Trophoblast cell (in vitro differentiated cells and primary cell): ENCODE results near the gene NKX6-1.

Source experiments
- DNase-seq, 2 donors: peaks; one replicate each; pipeline ENCODE4 v3.0.0-alpha.2; 2016
- H2AFZ ChIP-seq: 2 replicates; pipeline ENCODE4 v1.6.1; 2013; ENCODE audit warnings: low read length, moderate library complexity, mild to moderate bottlenecking; ENCODE audit not compliant: insufficient read depth, poor library complexity
- H2AK5ac ChIP-seq: 2 replicates; pipeline ENCODE4 v1.6.1; 2013; ENCODE audit warnings: mild to moderate bottlenecking, low read length
- H2BK120ac ChIP-seq: 2 replicates; pipeline ENCODE4 v1.6.1; 2013; ENCODE audit warnings: low read length, mild to moderate bottlenecking, moderate library complexity; ENCODE audit not compliant: insufficient read depth, poor library complexity
- H2BK12ac ChIP-seq: 2 replicates; pipeline ENCODE4 v1.6.1; 2013; ENCODE audit warnings: mild to moderate bottlenecking, low read length, moderate library complexity
- H2BK5ac ChIP-seq: 2 replicates; pipeline ENCODE4 v1.6.1; 2013; ENCODE audit warnings: low read length, low read depth, moderate library complexity, mild to moderate bottlenecking; ENCODE audit not compliant: poor library complexity
- H3K14ac ChIP-seq: 2 replicates; pipeline ENCODE4 v1.6.1; 2013; ENCODE audit warnings: mild to moderate bottlenecking, low read length
- H3K18ac ChIP-seq: 2 replicates; pipeline ENCODE4 v1.6.1; 2013; ENCODE audit warnings: mild to moderate bottlenecking, low read length
- H3K23ac ChIP-seq: 2 replicates; pipeline ENCODE4 v1.6.1; 2013; ENCODE audit warnings: low read length
- H3K27ac ChIP-seq: 2 replicates; pipeline ENCODE4 v1.5.1; 2013; ENCODE audit warnings: low read depth, mild to moderate bottlenecking, inconsistent platforms, low read length, moderate library complexity
- H3K27me3 ChIP-seq: 2 replicates; pipeline ENCODE4 v1.6.1; 2013; ENCODE audit warnings: inconsistent platforms, mild to moderate bottlenecking, low read length, moderate library complexity; ENCODE audit not compliant: insufficient read depth
- H3K36me3 ChIP-seq, 2 experiments: 1 replicate in 1 of 2; 2 replicates in 1 of 2; pipeline ENCODE4 v1.6.1; 2013; ENCODE audit warnings: low read length in 2 of 2, mild to moderate bottlenecking in 2 of 2, moderate library complexity in 1 of 2; ENCODE audit not compliant: insufficient read depth in 2 of 2, control insufficient read depth in 1 of 2
- H3K4ac ChIP-seq: 2 replicates; pipeline ENCODE4 v1.6.1; 2013; ENCODE audit warnings: low read depth, mild to moderate bottlenecking, low read length, moderate library complexity
- H3K4me1 ChIP-seq, 2 experiments: 1 replicate in 1 of 2; 2 replicates in 1 of 2; pipeline ENCODE4 v1.6.1; 2013; ENCODE audit warnings: low read length in 2 of 2, mild to moderate bottlenecking in 2 of 2, moderate library complexity in 1 of 2; ENCODE audit not compliant: insufficient read depth in 2 of 2, control insufficient read depth in 1 of 2
- H3K4me2 ChIP-seq: 2 replicates; pipeline ENCODE4 v1.6.1; 2013; ENCODE audit warnings: inconsistent platforms, mild to moderate bottlenecking, low read length, moderate library complexity
- H3K4me3 ChIP-seq: 2 replicates; pipeline ENCODE4 v1.5.1; 2013; ENCODE audit warnings: mild to moderate bottlenecking, low read depth, low read length, inconsistent platforms
- H3K79me1 ChIP-seq: one replicate; pipeline ENCODE4 v1.6.1; 2013; ENCODE audit warnings: low read length
- H3K79me2 ChIP-seq: 2 replicates; pipeline ENCODE4 v1.6.1; 2013; ENCODE audit warnings: low read length, mild to moderate bottlenecking; ENCODE audit not compliant: control insufficient read depth, insufficient read depth, poor library complexity
- H3K9ac ChIP-seq: 2 replicates; pipeline ENCODE4 v1.6.1; 2013; ENCODE audit warnings: mild to moderate bottlenecking, low read length
- H3K9me3 ChIP-seq: 2 replicates; pipeline ENCODE4 v1.6.1; 2013; ENCODE audit warnings: low read depth, mild to moderate bottlenecking, control low read depth, inconsistent platforms, low read length; ENCODE audit not compliant: insufficient read depth
- H4K12ac ChIP-seq: 2 replicates; pipeline ENCODE4 v1.6.1; 2013; ENCODE audit warnings: low read depth, mild to moderate bottlenecking, low read length, moderate library complexity
- H4K8ac ChIP-seq: 2 replicates; pipeline ENCODE4 v1.6.1; 2013; ENCODE audit warnings: low read depth, mild to moderate bottlenecking, low read length, moderate library complexity
- H4K91ac ChIP-seq: one replicate; pipeline ENCODE4 v1.6.1; 2013; ENCODE audit warnings: low read depth, mild to moderate bottlenecking, low read length, moderate library complexity
- WGBS: extraction: QIAGEN DNeasy Blood & Tissue Kit; methylation state at CpG from one replicate; pipeline ENCODE4 v1.1.7; 2013; ENCODE audit warnings: missing lambda C conversion rate; ENCODE audit not compliant: insufficient read length, insufficient coverage; ENCODE audit errors: extremely low coverage; 5-methylcytosine and 5-hydroxymethylcytosine counted together

Gene NKX6-1

DNA sequence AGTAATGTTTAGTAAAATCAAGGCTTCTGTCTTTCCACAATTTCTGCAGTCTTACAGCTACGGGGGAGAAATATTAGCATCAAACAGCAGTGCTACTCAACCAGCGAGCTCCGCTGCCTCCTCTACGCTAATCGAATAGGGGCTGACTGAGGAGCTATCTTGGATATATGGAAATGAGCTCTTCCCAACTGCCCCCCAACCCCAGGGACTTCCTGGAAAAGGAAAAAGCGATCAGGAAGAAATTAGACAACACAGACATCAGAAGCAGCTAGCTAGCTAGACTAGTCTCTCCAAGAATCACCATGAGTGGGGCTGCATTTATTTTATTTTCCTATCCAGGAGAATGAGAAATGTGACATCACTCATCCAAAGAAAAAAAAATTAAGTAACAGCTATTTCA lies 7.6 kb downstream of the NKX6-1 start:
- Histone ChIP-seq H3K79me2 (no peaks in the 10 kb centered on the region), H3K27me3 (peaks cover 55% of the 10 kb centered on the region), H3K9me3 (peaks cover 2% of the 10 kb centered on the region), H3K9ac (no peak overlapping the region), H4K12ac (no peak overlapping the region), H3K14ac (no peak overlapping the region), H3K79me1 (no peaks in the 10 kb centered on the region), H3K4ac (no peak overlapping the region), H3K18ac (no peak overlapping the region), H2BK12ac (no peak overlapping the region), H2AFZ (no peak overlapping the region), H2BK120ac (no peak overlapping the region), H3K4me1 (peaks cover 5 to 6% of the 10 kb centered on the region in 2 experiments), H3K4me2 (no peak overlapping the region), H3K4me3 (no peak overlapping the region), H3K36me3 (no peaks in the 10 kb centered on the region), H4K8ac (no peak overlapping the region), H4K91ac (no peak overlapping the region), H2BK5ac (no peak overlapping the region), H3K23ac (no peak overlapping the region), H2AK5ac (no peak overlapping the region), H3K27ac (no peak overlapping the region)
- no CpG with 5 or more reads among the region's 6 CpGs for WGBS
- no peak for DNase-seq

DNA sequence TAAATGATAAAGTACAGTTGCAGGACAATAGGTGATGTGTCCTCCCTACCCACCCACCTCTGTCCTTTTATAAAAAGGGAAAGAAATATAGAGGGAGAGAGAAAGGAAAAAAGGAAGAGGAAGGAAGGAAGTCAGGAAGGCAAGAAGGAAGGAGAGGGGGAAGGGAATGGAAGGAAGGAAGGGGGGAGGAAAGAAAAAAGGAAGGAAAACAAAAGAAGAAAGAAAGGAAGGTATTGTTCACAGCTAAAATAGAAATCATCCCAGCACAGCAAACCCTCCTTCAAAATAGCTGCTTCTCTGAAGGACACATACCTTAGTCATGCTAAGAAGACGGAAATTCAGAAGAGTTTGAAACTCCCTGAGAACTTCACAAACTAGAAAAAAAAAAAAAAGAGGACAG lies 8.4 kb downstream of the NKX6-1 start:
- H4K12ac ChIP-seq: no peak overlapping the region
- H2AK5ac ChIP-seq: no peak overlapping the region
- no peak for DNase-seq
- H4K8ac ChIP-seq: no peak overlapping the region
- no peak overlapping the region for H3K27ac ChIP-seq
- no peak overlapping the region for H2BK120ac ChIP-seq
- no peaks in the 10 kb centered on the region for H3K79me1 ChIP-seq
- H3K23ac ChIP-seq: no peak overlapping the region
- no peak overlapping the region for H3K4me3 ChIP-seq
- no CpG with 5 or more reads among the region's 1 CpG for WGBS
- H3K36me3 ChIP-seq: no peaks in the 10 kb centered on the region
- H4K91ac ChIP-seq: no peak overlapping the region
- H3K14ac ChIP-seq: no peak overlapping the region
- H3K9me3 ChIP-seq: peaks cover 2% of the 10 kb centered on the region
- no peak overlapping the region for H3K4me2 ChIP-seq
- H2AFZ ChIP-seq: no peak overlapping the region
- H3K4me1 ChIP-seq: peaks cover 5 to 6% of the 10 kb centered on the region in 2 experiments
- no peak overlapping the region for H3K18ac ChIP-seq
- H3K27me3 ChIP-seq: peaks cover 50% of the 10 kb centered on the region
- no peak overlapping the region for H3K9ac ChIP-seq
- no peak overlapping the region for H2BK5ac ChIP-seq
- H2BK12ac ChIP-seq: no peak overlapping the region
- H3K4ac ChIP-seq: no peak overlapping the region
- no peaks in the 10 kb centered on the region for H3K79me2 ChIP-seq

DNA sequence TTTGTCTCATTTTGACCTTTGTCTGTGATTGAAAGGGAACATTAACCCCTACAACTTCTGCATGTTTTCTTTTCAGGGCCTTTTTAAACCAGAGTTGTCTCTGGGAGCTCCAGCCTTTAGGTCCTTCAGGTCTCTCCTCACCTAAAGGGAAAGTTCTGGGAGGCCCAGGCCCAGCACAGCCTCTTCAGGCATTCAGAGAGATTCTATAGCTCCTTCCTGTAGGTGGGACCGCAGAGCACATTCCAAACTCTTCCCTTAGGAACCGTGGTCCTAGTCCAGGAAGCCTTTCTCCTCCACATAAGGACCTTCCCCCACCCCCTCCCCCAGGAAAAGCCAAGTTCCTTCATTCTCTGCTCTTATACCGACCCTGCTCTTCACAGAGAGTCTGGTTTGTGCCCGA lies 14.9 kb downstream of the NKX6-1 start:
- no CpG with 5 or more reads among the region's 4 CpGs for WGBS
- Histone ChIP-seq H2AK5ac (no peak overlapping the region), H4K8ac (no peak overlapping the region), H2BK12ac (no peak overlapping the region), H3K4me2 (no peak overlapping the region), H3K9me3 (peaks cover 9% of the 10 kb centered on the region), H4K91ac (no peak overlapping the region), H3K4me3 (no peak overlapping the region), H3K27me3 (peaks cover 72% of the 10 kb centered on the region), H4K12ac (no peak overlapping the region), H3K4me1 (peaks cover 4 to 7% of the 10 kb centered on the region in 2 experiments), H3K27ac (no peak overlapping the region), H3K18ac (no peak overlapping the region), H3K79me1 (no peaks in the 10 kb centered on the region), H3K4ac (no peak overlapping the region), H3K14ac (no peak overlapping the region), H3K9ac (no peak overlapping the region), H3K23ac (no peak overlapping the region), H3K79me2 (no peaks in the 10 kb centered on the region), H2BK5ac (no peak overlapping the region), H2BK120ac (no peak overlapping the region), H2AFZ (no peak overlapping the region), H3K36me3 (no peaks in the 10 kb centered on the region)
- DNase-seq: no peak

DNA sequence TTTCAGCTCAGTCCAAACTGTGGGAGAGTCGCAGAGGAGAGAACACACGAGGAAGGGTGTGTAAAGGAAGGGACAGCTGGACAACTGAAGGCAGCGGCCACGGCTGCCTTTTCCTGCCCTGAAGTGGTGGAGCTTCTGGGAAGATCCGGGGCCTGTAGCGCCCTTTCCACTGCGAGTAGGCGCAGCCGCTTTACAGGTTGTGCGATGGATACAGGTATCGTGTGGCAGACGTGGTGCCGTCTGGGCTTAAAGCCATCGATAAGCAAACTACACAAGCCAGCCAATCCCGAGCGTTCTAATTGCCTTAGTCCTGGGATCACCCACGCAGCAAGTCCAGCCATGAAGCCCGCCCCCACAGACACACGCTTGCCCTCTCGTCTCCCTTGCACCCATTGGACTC lies 15.4 kb downstream of the NKX6-1 start:
- H3K4me2 ChIP-seq: no peak overlapping the region
- H4K12ac ChIP-seq: no peak overlapping the region
- no peak overlapping the region for H3K23ac ChIP-seq
- no peak overlapping the region for H3K27ac ChIP-seq
- H2AK5ac ChIP-seq: no peak overlapping the region
- H3K79me2 ChIP-seq: no peaks in the 10 kb centered on the region
- H3K9ac ChIP-seq: no peak overlapping the region
- no peak overlapping the region for H3K18ac ChIP-seq
- H2AFZ ChIP-seq: no peak overlapping the region
- DNase-seq: no peak
- H4K91ac ChIP-seq: no peak overlapping the region
- no peak overlapping the region for H2BK120ac ChIP-seq
- H3K4me1 ChIP-seq: peaks cover 4 to 7% of the 10 kb centered on the region in 2 experiments
- no peak overlapping the region for H3K4ac ChIP-seq
- peaks cover 9% of the 10 kb centered on the region for H3K9me3 ChIP-seq
- H2BK5ac ChIP-seq: no peak overlapping the region
- H3K36me3 ChIP-seq: no peaks in the 10 kb centered on the region
- H3K79me1 ChIP-seq: no peaks in the 10 kb centered on the region
- no peak overlapping the region for H3K14ac ChIP-seq
- peaks cover 67% of the 10 kb centered on the region for H3K27me3 ChIP-seq
- H3K4me3 ChIP-seq: no peak overlapping the region
- H4K8ac ChIP-seq: no peak overlapping the region
- H2BK12ac ChIP-seq: no peak overlapping the region
- WGBS: no CpG with 5 or more reads among the region's 20 CpGs
